OCI-LY7 (cell line): ENCODE measurements around the gene SLC13A3.

Experiments used
- CTCF ChIP-seq: fragments of 200-600 bp; sonication (generic); conservative IDR thresholded peaks from 2 replicates; pipeline ENCODE4 v1.5.1; 2014; ENCODE audit warnings: mild to moderate bottlenecking, antibody characterized with exemption, low read length, moderate library complexity, mixed read lengths
- EZH2phosphoT487 ChIP-seq: fragments of 200-600 bp; sonication (generic); IDR thresholded peaks from 2 replicates; pipeline ENCODE4 v1.6.1; 2018; ENCODE audit warnings: low read depth, borderline replicate concordance, mild to moderate bottlenecking, mixed run types, antibody characterized with exemption, low read length, moderate library complexity, mixed read lengths

- TF ChIP-seq CTCF (no peak), EZH2phosphoT487 (no peak)
These were observed 5.1 kb downstream of the SLC13A3 start for GRCh38 chr20:46646122-46646521.
